CD8-positive, alpha-beta memory T cell (primary cell): Measurements from ENCODE around the gene XPNPEP2. TPM values are rescaled to one million over a fixed set of nuclear protein-coding genes. Genes with fewer than 3 reads are reported as not detected.
A peak's percentile ranks its signal among the peaks of the same experiment; 100 is the strongest.

ENCODE experiments used
- CTCF ChIA-PET: fragments of 350-600 bp; sonication (Branson Sonifier 250); formaldehyde crosslinking; loops from one replicate; lab custom pipeline; 2021; ENCODE audit warnings: antibody characterized with exemption; lab: Charles Lee
- POLR2A ChIA-PET: fragments of 350-600 bp; sonication (Branson Sonifier 250); formaldehyde crosslinking; loops from one replicate; lab custom pipeline; 2021; ENCODE audit warnings: antibody characterized with exemption; lab: Charles Lee
- DNase-seq, 5 donors: peaks; one replicate each; pipeline versions ENCODE4 v3.0.0 to v3.0.0-alpha.2; 2020 to 2022; ENCODE audit warnings: mixed read lengths in 1 of 5
- H3K27ac ChIP-seq: one replicate; pipeline ENCODE4 v1.7.0; 2013; ENCODE audit warnings: low read depth, mild to moderate bottlenecking, low read length, moderate library complexity
- H3K27me3 ChIP-seq: 2 replicates; pipeline ENCODE4 v1.7.0; 2013; ENCODE audit warnings: low read length, mild to moderate bottlenecking; ENCODE audit not compliant: insufficient read depth, poor library complexity, severe bottlenecking
- H3K36me3 ChIP-seq: 2 replicates; pipeline ENCODE4 v1.7.0; 2013; ENCODE audit warnings: mild to moderate bottlenecking, low read length, moderate library complexity; ENCODE audit not compliant: insufficient read depth
- H3K4me1 ChIP-seq: 2 replicates; pipeline ENCODE4 v1.7.0; 2013; ENCODE audit warnings: mild to moderate bottlenecking, low read length, moderate library complexity; ENCODE audit not compliant: insufficient read depth
- H3K4me3 ChIP-seq: 2 replicates; pipeline ENCODE4 v1.7.0; 2013; ENCODE audit warnings: mild to moderate bottlenecking, low read length
- H3K9me3 ChIP-seq: 2 replicates; pipeline ENCODE4 v1.7.0; 2013; ENCODE audit warnings: mild to moderate bottlenecking, low read length
- H3K27ac Mint-ChIP-seq, 8 donors: one replicate each; pipeline ENCODE4 v1.8.0; 2020 to 2021; ENCODE audit warnings: mixed read lengths in 8 of 8, mild to moderate bottlenecking in 6 of 8, inconsistent platforms in 3 of 8, moderate library complexity in 3 of 8
- H3K27me3 Mint-ChIP-seq, 2 donors: one replicate each; pipeline ENCODE4 v1.8.0; 2020 to 2021; ENCODE audit warnings: mixed read lengths in 2 of 2, mild to moderate bottlenecking in 1 of 2, moderate library complexity in 1 of 2
- H3K36me3 Mint-ChIP-seq, 3 donors: one replicate each; pipeline ENCODE4 v1.8.0; 2020 to 2021; ENCODE audit warnings: mixed read lengths in 3 of 3, inconsistent platforms in 1 of 3, mild to moderate bottlenecking in 1 of 3
- H3K4me1 Mint-ChIP-seq, 3 donors: one replicate each; pipeline ENCODE4 v1.8.0; 2020 to 2021; ENCODE audit warnings: mixed read lengths in 3 of 3, inconsistent platforms in 1 of 3, mild to moderate bottlenecking in 1 of 3
- H3K4me3 Mint-ChIP-seq, 7 donors: one replicate each; pipeline ENCODE4 v1.8.0; 2020 to 2021; ENCODE audit warnings: mixed read lengths in 7 of 7, mild to moderate bottlenecking in 6 of 7, moderate library complexity in 4 of 7, inconsistent platforms in 2 of 7
- H3K9me3 Mint-ChIP-seq, 5 donors: one replicate each; pipeline ENCODE4 v1.8.0; 2020 to 2022; ENCODE audit warnings: mixed read lengths in 5 of 5, mild to moderate bottlenecking in 3 of 5, moderate library complexity in 2 of 5, inconsistent platforms in 1 of 5
- polyA plus RNA-seq: library from polyadenylated mRNA; unstranded; fragments of 300-500 nt; fragmentation: Illumina TruSeq; gene quantifications from one replicate; pipeline ENCODE4 v1.2.3, GENCODE V29; 2021
- total RNA-seq, 2 experiments: library from RNA; stranded (reverse); gene quantifications; one replicate each; pipeline ENCODE4 v1.2.3, GENCODE V29; 2021

Gene XPNPEP2, protein sequence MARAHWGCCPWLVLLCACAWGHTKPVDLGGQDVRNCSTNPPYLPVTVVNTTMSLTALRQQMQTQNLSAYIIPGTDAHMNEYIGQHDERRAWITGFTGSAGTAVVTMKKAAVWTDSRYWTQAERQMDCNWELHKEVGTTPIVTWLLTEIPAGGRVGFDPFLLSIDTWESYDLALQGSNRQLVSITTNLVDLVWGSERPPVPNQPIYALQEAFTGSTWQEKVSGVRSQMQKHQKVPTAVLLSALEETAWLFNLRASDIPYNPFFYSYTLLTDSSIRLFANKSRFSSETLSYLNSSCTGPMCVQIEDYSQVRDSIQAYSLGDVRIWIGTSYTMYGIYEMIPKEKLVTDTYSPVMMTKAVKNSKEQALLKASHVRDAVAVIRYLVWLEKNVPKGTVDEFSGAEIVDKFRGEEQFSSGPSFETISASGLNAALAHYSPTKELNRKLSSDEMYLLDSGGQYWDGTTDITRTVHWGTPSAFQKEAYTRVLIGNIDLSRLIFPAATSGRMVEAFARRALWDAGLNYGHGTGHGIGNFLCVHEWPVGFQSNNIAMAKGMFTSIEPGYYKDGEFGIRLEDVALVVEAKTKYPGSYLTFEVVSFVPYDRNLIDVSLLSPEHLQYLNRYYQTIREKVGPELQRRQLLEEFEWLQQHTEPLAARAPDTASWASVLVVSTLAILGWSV
- under 1 TPM; 0.28 to 0.29 TPM for total RNA-seq
- polyA plus RNA-seq = 1.2 TPM

- no peak within 1 kb of the TSS for H3K4me3 Mint-ChIP-seq
- POLR2A ChIA-PET = no interaction called here
- no peak within 1 kb of the TSS for H3K27ac ChIP-seq
- H3K9me3 ChIP-seq = no peaks in the 10 kb centered on the region
- H3K4me1 Mint-ChIP-seq = peaks cover 24 to 35% (median 28%) of the 10 kb centered on the region in 3 donors
- peak within 1 kb of the TSS in 4 of 8 donors; percentile 19 to 87 (median 50) for H3K27ac Mint-ChIP-seq
- no peak for DNase-seq
- no peaks in the 10 kb centered on the region for H3K36me3 ChIP-seq
- CTCF ChIA-PET = interaction anchor here (1.9 to 2.8 kb wide), 2 partner anchors 12 to 84 kb away, joined by 5 to 11 read pairs; no protein-coding TSS in a partner anchor
- no peaks in the 10 kb centered on the region for H3K27me3 ChIP-seq
- H3K4me1 ChIP-seq = peaks cover 29% of the 10 kb centered on the region
- H3K36me3 Mint-ChIP-seq = no peaks in the 10 kb centered on the region
- H3K4me3 ChIP-seq = no peak within 1 kb of the TSS
- peaks cover 0 to 5% of the 10 kb centered on the region in 2 donors for H3K27me3 Mint-ChIP-seq
- no peaks in the 10 kb centered on the region for H3K9me3 Mint-ChIP-seq
Observed at GRCh38 chrX:129738466-129739308, at the start of gene XPNPEP2. XPNPEP2 (plus strand) TSS chrX:129738979; CDS start chrX:129739214, 235 bp downstream.

DNA sequence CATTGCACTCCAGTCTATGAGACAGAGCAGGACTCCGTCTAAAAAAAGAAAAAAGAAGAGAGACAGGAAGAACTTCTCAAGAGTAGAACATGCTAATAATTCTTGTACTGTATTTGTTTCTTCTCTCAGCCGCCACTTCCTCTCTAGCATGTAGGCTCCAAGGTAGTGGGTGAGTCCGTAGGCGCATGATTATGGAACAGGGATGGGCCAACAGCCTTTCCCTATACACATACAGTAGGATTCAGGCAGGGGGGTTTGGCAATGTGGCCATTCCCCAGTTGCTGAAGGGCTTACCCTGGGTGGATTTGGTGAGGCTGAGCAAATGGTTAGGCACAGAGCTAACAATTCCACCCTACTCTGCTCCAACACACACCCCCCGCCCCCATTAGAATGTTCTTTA, 49.0 kb upstream of the XPNPEP2 start:
- no peaks in the 10 kb centered on the region for H3K9me3 ChIP-seq
- Mint-ChIP-seq H3K36me3 (no peaks in the 10 kb centered on the region), H3K27ac (no peak overlapping the region), H3K27me3 (peaks cover 0 to 1% of the 10 kb centered on the region in 2 donors), H3K4me1 (no peaks in the 10 kb centered on the region), H3K4me3 (no peak overlapping the region), H3K9me3 (no peaks in the 10 kb centered on the region)
- POLR2A ChIA-PET = no interaction called here
- H3K36me3 ChIP-seq = no peaks in the 10 kb centered on the region
- no peak for DNase-seq
- H3K4me3 ChIP-seq = no peak overlapping the region
- H3K27me3 ChIP-seq = no peaks in the 10 kb centered on the region
- CTCF ChIA-PET = interaction anchor here (1.3 kb wide), 1 partner anchor 133 kb away, joined by 3 read pairs; no protein-coding TSS in a partner anchor
- no peaks in the 10 kb centered on the region for H3K4me1 ChIP-seq
- H3K27ac ChIP-seq = no peak overlapping the region

DNA sequence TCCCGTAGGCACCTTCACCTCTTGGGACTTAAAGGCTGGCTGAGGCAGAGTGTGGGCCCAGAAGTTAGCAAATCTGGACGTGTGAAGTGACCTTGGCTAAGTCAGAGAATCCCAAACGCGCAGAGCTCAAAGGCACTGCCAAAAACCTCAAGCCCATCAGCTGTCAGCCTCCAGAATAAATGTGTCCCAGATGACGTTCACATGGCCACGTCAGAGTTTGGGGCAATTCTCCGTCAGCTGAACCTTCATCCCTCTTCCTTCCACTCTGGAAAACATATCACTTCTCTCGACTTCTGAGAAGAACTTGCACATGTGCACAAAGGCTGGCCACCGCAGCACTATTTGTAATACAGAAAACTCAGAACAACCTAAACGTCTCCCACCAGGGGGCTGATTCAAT, 48.3 kb upstream of the XPNPEP2 start:
- H3K9me3 ChIP-seq = no peaks in the 10 kb centered on the region
- H3K27me3 ChIP-seq = no peaks in the 10 kb centered on the region
- Mint-ChIP-seq H3K27me3 (peaks cover 0 to 3% of the 10 kb centered on the region in 2 donors), H3K36me3 (no peaks in the 10 kb centered on the region), H3K4me3 (no peak overlapping the region), H3K4me1 (no peaks in the 10 kb centered on the region), H3K9me3 (no peaks in the 10 kb centered on the region), H3K27ac (no peak overlapping the region)
- CTCF ChIA-PET = interaction anchor here (1.3 kb wide), 1 partner anchor 133 kb away, joined by 3 read pairs; no protein-coding TSS in a partner anchor
- no peaks in the 10 kb centered on the region for H3K36me3 ChIP-seq
- DNase-seq = no peak
- H3K27ac ChIP-seq = no peak overlapping the region
- POLR2A ChIA-PET = no interaction called here
- no peak overlapping the region for H3K4me3 ChIP-seq
- H3K4me1 ChIP-seq = no peaks in the 10 kb centered on the region

GRCh38 chrX:129693354-129693753, 45.4 kb upstream of the XPNPEP2 start:
- Histone ChIP-seq H3K9me3 (no peaks in the 10 kb centered on the region), H3K27ac (no peak overlapping the region), H3K36me3 (no peaks in the 10 kb centered on the region), H3K27me3 (no peaks in the 10 kb centered on the region), H3K4me3 (no peak overlapping the region), H3K4me1 (no peaks in the 10 kb centered on the region)
- ChIA-PET POLR2A (interaction anchor here (0.6 kb wide), 1 partner anchor 282 kb away, joined by 4 read pairs; no protein-coding TSS in a partner anchor), CTCF (no interaction called here)
- no peak for DNase-seq
- H3K4me1 Mint-ChIP-seq = no peaks in the 10 kb centered on the region
- H3K4me3 Mint-ChIP-seq = no peak overlapping the region
- H3K27ac Mint-ChIP-seq = peak overlapping the region in 1 of 8 donors; percentile 84
- no peaks in the 10 kb centered on the region for H3K36me3 Mint-ChIP-seq
- peaks cover 0 to 8% of the 10 kb centered on the region in 2 donors for H3K27me3 Mint-ChIP-seq
- no peaks in the 10 kb centered on the region for H3K9me3 Mint-ChIP-seq

DNA sequence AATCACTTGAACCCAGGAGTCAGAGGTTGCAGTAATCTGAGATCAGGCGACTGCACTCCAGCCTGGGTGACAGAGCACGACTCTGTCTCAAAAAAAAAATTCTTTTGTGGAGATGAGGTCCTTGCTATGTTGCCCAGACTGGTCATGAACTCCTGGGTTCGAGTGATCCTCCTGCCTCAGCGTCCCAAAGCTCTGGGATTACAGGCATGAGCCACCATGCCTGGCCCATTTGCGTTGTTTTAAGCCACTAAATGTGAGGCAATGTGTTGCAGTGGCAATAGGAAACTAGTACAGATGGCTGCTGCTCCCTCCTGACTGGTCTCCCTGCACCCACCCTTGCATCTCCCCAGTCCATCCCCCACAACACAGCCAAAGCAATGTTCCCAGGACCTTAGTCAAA, 44.0 kb upstream of the XPNPEP2 start:
- Mint-ChIP-seq H3K36me3 (no peaks in the 10 kb centered on the region), H3K4me1 (no peaks in the 10 kb centered on the region), H3K27ac (no peak overlapping the region), H3K4me3 (no peak overlapping the region), H3K27me3 (peaks cover 0 to 7% of the 10 kb centered on the region in 2 donors), H3K9me3 (no peaks in the 10 kb centered on the region)
- CTCF ChIA-PET = interaction anchor here (1.4 kb wide), 1 partner anchor 17 kb away, joined by 7 read pairs; no protein-coding TSS in a partner anchor
- H3K9me3 ChIP-seq = no peaks in the 10 kb centered on the region
- no peak for DNase-seq
- POLR2A ChIA-PET = no interaction called here
- no peak overlapping the region for H3K27ac ChIP-seq
- H3K4me1 ChIP-seq = no peaks in the 10 kb centered on the region
- H3K4me3 ChIP-seq = no peak overlapping the region
- H3K27me3 ChIP-seq = no peaks in the 10 kb centered on the region
- no peaks in the 10 kb centered on the region for H3K36me3 ChIP-seq

DNA sequence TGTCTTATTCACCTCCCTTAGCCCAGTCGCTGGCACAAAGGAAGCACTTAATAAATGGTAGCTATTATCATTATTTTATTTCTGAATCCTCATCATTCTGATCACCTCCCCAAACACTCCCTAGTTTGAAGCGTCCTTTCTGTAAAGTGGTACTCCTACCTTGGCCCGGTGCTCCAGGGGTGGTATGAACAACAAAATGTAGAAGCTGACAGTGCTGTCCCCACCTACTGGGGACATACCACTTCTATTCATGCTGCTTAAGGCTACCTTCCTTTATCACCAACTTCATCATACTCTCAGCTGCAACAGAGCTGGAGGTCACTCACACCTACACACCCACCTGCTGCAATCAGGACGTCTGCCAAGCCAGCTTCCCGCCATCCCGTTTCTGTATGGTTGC, 43.2 kb upstream of the XPNPEP2 start:
- Mint-ChIP-seq H3K9me3 (no peaks in the 10 kb centered on the region), H3K4me3 (no peak overlapping the region), H3K36me3 (no peaks in the 10 kb centered on the region), H3K27ac (no peak overlapping the region), H3K4me1 (no peaks in the 10 kb centered on the region), H3K27me3 (peaks cover 0 to 7% of the 10 kb centered on the region in 2 donors)
- Histone ChIP-seq H3K27ac (no peak overlapping the region), H3K9me3 (no peaks in the 10 kb centered on the region), H3K4me3 (no peak overlapping the region), H3K4me1 (no peaks in the 10 kb centered on the region), H3K27me3 (no peaks in the 10 kb centered on the region), H3K36me3 (no peaks in the 10 kb centered on the region)
- CTCF ChIA-PET = interaction anchor here (1.4 kb wide), 1 partner anchor 17 kb away, joined by 7 read pairs; no protein-coding TSS in a partner anchor
- POLR2A ChIA-PET = no interaction called here
- no peak for DNase-seq

- POLR2A ChIA-PET = no interaction called here
- H3K4me1 ChIP-seq = no peaks in the 10 kb centered on the region
- H3K27me3 ChIP-seq = no peaks in the 10 kb centered on the region
- Mint-ChIP-seq H3K36me3 (no peaks in the 10 kb centered on the region), H3K9me3 (no peaks in the 10 kb centered on the region), H3K27me3 (peaks cover 0 to 7% of the 10 kb centered on the region in 2 donors), H3K27ac (no peak overlapping the region), H3K4me3 (no peak overlapping the region), H3K4me1 (no peaks in the 10 kb centered on the region)
- H3K4me3 ChIP-seq = no peak overlapping the region
- H3K27ac ChIP-seq = no peak overlapping the region
- CTCF ChIA-PET = interaction anchor here (1.4 kb wide), 1 partner anchor 18 kb away, joined by 7 read pairs; no protein-coding TSS in a partner anchor
- DNase-seq = no peak
- no peaks in the 10 kb centered on the region for H3K36me3 ChIP-seq
- no peaks in the 10 kb centered on the region for H3K9me3 ChIP-seq
Observed at GRCh38 chrX:129695937-129696336, 42.8 kb upstream of the XPNPEP2 start.
